SIG-M5 (cell line): ENCODE measurements around the gene TFDP2.
"Not testable (repeated sequence)": the region's sequence is repeated elsewhere in the genome, so short reads cannot be mapped to it uniquely, and the experiment has no call there.

Experiments
- DNase-seq: peaks from one replicate; lab custom pipeline; 2025; lab: John Stamatoyannopoulos, UW

Gene TFDP2

DNA sequence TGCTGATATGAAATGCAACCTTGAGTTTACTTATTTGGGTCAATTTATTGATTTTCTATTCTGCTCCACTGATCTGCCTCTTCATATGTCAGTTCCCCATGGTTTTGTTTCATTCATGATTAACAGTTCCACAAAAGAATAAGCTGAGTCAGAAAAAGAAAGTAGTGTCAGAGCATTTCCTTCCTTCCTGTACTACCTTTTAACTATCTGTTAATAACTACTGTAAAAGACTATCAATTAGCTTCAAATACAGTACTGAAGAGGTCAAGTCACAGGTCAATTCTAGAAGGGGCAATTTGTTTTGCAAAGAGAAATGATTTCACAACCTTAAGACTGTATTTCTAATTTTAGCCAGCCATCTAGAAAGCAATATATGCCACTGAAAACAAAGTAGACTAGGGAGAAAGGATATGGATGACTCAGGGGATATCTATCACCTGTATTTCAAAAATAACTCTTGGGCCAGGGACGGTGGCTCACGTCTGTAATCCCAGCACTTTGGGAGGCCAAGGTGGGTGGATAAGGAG, 129.5 kb downstream of the TFDP2 start:
- no peak for DNase-seq

- no peak for DNase-seq
Observed at GRCh38 chr3:142013993-142014392, 135.4 kb downstream of the TFDP2 start.

DNA sequence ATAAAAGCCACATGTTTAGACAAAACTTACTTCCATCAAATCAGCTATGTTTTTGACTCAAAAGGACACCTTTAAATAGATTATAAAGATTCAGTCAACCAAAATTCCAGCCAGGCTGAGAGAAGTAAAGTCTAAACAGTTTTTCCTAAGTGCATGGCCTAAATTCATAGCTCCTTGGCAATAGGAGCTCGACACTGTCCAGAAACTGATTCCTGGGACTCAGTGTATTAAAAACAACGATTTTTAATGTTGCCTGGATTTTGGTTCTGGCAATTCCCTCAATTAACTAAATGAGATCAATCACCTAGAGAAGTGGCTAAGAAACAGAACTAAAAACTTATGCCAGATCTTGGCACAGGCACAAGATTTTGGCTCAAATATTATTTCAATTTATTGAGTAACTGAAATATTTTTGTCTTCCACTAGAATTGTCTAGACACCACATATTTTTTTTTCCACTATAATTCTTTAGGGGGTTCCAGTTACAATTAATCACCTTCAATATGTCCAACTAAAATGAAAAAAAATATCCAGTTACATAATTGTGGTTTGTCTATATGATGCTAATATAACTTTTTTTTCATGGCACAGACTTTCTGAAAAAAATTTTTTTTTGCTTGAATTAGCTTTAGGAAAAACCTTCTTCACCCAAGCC, 135.9 kb downstream of the TFDP2 start:
- no peak for DNase-seq

- no peak for DNase-seq
Observed at GRCh38 chr3:142009029-142009428, 140.3 kb downstream of the TFDP2 start.

GRCh38 chr3:142007710-142008399, 141.5 kb downstream of the TFDP2 start:
- no peak for DNase-seq

GRCh38 chr3:142004957-142005356, 144.4 kb downstream of the TFDP2 start:
- DNase-seq = not testable (repeated sequence)

DNA sequence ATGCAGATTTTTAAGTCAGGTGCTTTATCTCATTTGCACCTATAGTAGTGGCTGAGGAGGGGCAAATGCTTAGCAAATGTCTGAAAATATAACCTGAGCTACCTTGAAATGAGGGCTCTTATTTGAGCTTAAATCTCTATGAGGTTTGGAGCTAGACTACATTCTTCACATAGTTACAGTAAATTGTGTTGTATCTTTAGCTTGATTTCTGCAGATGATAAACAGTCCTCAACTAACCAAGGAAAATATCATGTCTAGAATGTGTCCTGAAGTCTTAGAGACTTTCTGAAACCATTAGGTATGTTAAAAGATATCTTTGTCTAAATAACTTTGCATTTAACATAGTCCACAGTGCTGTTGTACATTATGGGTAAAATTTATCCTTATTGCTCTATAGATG, 145.3 kb downstream of the TFDP2 start:
- DNase-seq = no peak

DNA sequence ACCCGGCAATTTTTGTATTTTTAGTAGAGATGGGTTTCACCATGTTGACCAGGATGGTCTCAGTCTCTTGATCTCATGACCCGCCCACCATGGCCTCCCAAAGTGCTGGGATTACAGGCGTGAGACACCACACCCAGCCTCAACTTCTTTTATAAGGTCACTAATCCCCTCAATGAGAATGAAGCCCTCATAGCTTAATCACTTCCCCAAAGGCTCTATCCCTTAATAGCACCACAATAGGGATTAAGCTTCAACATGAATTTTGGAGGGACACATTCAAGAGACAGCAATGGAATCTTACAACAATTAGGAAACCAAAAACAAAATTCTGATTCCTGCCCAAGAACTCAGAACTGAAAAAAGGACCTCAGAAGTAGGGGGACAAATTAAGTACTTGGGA, 146.1 kb downstream of the TFDP2 start:
- no peak for DNase-seq

GRCh38 chr3:142000325-142000870, 148.9 kb downstream of the TFDP2 start:
- no peak for DNase-seq

DNA sequence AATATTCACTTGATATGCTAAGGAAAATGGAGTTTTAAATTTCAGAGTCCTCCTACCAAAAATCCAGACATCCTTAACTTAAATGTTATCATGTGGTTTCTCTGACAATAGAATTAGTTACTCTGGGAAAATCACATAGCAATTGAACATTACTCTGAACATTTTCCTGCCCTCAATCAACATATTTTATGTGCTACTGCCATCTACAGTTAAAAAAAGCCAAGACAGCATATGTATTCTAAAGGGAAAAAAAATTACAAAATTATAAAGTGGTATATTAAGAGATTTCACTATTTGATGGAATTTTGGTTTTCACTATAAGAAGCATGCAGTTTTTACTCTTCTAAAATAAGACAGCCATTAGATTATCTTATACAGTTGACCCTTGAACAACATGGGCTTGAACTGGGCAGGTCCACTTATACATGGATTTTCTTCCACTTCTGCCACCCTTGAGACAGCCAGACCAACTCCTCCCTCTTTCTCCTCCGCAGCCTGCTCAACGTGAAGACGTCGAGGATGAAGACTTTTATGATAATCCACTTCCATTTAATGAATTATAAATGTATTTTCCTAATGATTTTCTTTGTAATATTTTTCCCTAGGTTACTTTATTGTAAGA, 150.6 kb downstream of the TFDP2 start:
- DNase-seq = no peak

- no peak for DNase-seq
Observed at GRCh38 chr3:141996437-141996836, 152.9 kb downstream of the TFDP2 start.

GRCh38 chr3:141994856-141995255, 154.5 kb downstream of the TFDP2 start:
- no peak for DNase-seq

GRCh38 chr3:141992512-141992911, 156.8 kb downstream of the TFDP2 start:
- DNase-seq = no peak

DNA sequence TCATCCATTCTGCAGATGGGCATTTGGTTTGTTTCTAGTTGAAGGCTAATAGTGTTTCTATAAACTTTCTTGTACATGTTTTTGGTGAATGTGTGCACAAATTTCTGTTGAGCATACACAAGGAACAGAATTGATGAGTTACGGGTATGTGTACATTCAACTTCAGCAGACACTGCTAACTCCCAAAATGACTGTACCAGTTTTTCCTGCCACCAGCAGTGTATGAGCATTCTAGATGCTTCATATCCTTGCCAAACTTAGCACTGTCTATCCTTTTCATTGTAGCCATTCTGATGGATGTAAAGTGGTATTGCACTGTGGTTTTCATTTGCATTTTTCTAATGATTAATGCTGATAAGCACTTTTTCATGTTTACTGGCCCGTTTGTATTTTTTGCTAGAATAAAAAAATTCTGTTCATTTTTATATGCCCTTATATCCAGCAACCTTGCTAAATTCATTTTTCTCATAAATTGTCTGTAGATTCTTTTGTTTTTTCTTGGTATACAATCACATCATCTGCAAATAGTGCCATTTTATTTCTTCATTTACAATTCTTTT, 162.7 kb downstream of the TFDP2 start:
- no peak for DNase-seq

DNA sequence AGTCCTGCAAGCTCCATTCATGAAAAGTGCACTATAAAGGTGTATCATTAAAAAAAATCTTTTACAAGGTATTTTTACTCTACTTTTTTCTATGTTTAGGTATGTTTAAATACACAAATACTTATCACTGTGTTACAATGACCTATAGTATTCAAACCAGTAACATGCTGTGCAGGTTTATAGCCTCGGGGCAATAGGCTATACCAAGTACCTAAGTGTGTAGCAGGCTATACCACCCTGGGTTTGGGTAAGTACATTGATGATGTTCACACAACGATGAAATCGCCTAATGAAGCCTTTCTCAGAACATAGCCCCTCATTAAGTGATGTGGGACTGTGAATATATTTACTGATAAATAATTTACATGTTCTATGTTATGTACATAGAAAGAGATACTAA, 168.3 kb downstream of the TFDP2 start:
- DNase-seq = no peak

DNA sequence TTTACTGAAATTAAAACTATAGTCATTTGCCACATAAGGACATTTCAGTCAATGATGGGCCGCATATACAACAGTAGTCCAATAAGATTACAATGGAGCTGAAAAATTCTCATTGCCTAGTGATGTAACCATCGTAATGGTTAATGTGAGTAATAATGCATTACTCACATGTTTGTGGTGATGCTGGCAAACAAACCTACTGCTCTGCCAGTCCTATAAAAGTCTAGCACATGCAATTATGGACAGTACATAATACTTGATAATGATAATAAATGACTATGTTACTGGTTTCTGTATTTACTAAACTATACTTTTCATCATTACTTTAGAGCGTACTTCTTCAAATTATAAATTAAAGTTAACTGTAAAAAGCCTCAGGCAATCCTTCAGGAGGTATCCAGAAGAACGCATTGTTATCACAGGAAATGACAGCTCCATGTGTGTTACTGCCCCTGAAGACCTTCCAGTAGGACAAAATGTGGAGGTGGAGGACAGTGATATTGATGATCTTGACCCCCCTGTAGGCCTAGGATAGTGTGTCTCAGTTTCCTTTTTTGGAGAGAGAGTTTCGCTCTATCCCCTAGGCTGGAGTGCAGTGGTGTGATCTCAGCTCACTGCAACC, 170.2 kb downstream of the TFDP2 start:
- no peak for DNase-seq

- DNase-seq = not testable (repeated sequence)
Observed at GRCh38 chr3:141974777-141975176, 174.6 kb downstream of the TFDP2 start.

GRCh38 chr3:141972399-141972798, 176.9 kb downstream of the TFDP2 start:
- DNase-seq = no peak

DNA sequence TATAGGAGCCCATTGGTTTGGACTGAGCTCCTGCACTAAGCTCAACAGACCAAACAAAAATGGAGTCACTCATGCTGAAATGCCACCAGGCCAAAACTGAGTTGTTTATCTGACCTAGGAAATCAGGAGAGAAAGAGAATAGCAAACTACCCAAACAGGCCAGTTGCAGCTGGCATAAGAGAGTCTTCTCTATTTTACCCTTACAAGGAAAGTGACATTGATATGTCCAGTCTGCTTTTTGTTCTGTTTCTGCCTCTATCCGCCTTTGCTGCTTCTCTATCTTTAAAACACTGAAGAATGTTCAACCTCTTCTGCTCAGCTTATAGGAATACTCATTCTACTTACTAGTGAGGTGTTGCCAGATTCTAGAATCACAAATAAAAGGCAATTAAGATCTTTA, 177.8 kb downstream of the TFDP2 start:
- no peak for DNase-seq

GRCh38 chr3:141969711-141970110, 179.6 kb downstream of the TFDP2 start:
- no peak for DNase-seq

GRCh38 chr3:141965471-141965870, 183.9 kb downstream of the TFDP2 start:
- DNase-seq = no peak

GRCh38 chr3:141963301-141963700, 186.0 kb downstream of the TFDP2 start:
- no peak for DNase-seq
